ENCODE measurements around the gene MBLAC1.

MBLAC1 gene

GRCh38 chr7:100126931-100127865 lies at the start of gene MBLAC1:
Gene MBLAC1 (plus strand): TSS chr7:100126967. CDS start chr7:100127396, 429 bp downstream.
- peak; percentile 96 for DNase-seq

GRCh38 chr7:100077205-100077604 lies 49.6 kb upstream of the MBLAC1 start:
- DNase-seq = no peak

GRCh38 chr7:100079024-100079560 lies 47.7 kb upstream of the MBLAC1 start:
- no peak for DNase-seq

GRCh38 chr7:100080907-100081534 lies 45.7 kb upstream of the MBLAC1 start:
- no peak for DNase-seq

GRCh38 chr7:100081535-100082102 lies 45.1 kb upstream of the MBLAC1 start, which contains the start of gene ZNF3:
Gene ZNF3 (minus strand): TSS chr7:100081723. CDS start chr7:100077357, 4,366 bp downstream.
- DNase-seq = peak; percentile 99

GRCh38 chr7:100082978-100083377 lies 43.8 kb upstream of the MBLAC1 start:
- no peak for DNase-seq

GRCh38 chr7:100085515-100085914 lies 41.3 kb upstream of the MBLAC1 start:
- no peak for DNase-seq

- DNase-seq = no peak
Observed at GRCh38 chr7:100087055-100087750, 39.6 kb upstream of the MBLAC1 start.

- no peak for DNase-seq
Observed at GRCh38 chr7:100088095-100088620, 38.6 kb upstream of the MBLAC1 start.

GRCh38 chr7:100088621-100089457 lies 37.9 kb upstream of the MBLAC1 start, which contains the start of gene COPS6:
Gene COPS6 (plus strand): TSS chr7:100088969. CDS start chr7:100088991, 22 bp downstream.
- peak; percentile 96 for DNase-seq

GRCh38 chr7:100089458-100090196 lies 37.1 kb upstream of the MBLAC1 start:
- no peak for DNase-seq

GRCh38 chr7:100090527-100091410 lies 36.0 kb upstream of the MBLAC1 start:
- DNase-seq = no peak

- DNase-seq = no peak
Observed at GRCh38 chr7:100091411-100092181, 35.2 kb upstream of the MBLAC1 start.

- no peak for DNase-seq
Observed at GRCh38 chr7:100093054-100093453, 33.7 kb upstream of the MBLAC1 start.

- DNase-seq = no peak
Observed at GRCh38 chr7:100093498-100093897, 33.3 kb upstream of the MBLAC1 start.

- DNase-seq = no peak
Observed at GRCh38 chr7:100093925-100094486, 32.8 kb upstream of the MBLAC1 start.

GRCh38 chr7:100095289-100095688 lies 31.5 kb upstream of the MBLAC1 start:
- no peak for DNase-seq

- no peak for DNase-seq
Observed at GRCh38 chr7:100095704-100096103, 31.1 kb upstream of the MBLAC1 start.
